HepG2 (cell line): Measurements from ENCODE around the gene FAHD1. TPM values are rescaled to one million over a fixed set of nuclear protein-coding genes. Genes with fewer than 3 reads are reported as not detected.

Source experiments
- HBP1 ChIP-seq: IDR thresholded peaks from 2 replicates; pipeline ENCODE4 v1.6.1; 2016; ENCODE audit warnings: low read depth, control low read depth
- HMGXB4 ChIP-seq, 2 experiments: sonication (generic) in 1 of 2; formaldehyde crosslinking in 1 of 2; IDR thresholded peaks; 2 replicates each; pipeline versions ENCODE4 v1.4.0 to v1.6.1; 2018 to 2020; ENCODE audit warnings: missing genetic modification reagents in 2 of 2, borderline replicate concordance in 1 of 2, low read depth in 1 of 2, mild to moderate bottlenecking in 1 of 2, missing biosample characterization in 1 of 2
- POLR2A ChIP-seq, 2 experiments: IDR thresholded peaks; 2 replicates each; pipeline ENCODE4 v1.6.1; 2011; ENCODE audit warnings: low read depth in 2 of 2, low read length in 2 of 2, mild to moderate bottlenecking in 1 of 2, moderate library complexity in 1 of 2; ENCODE audit not compliant: insufficient read depth in 1 of 2
- RXRB ChIP-seq: IDR thresholded peaks from 2 replicates; pipeline ENCODE4 v1.6.1; 2016; ENCODE audit warnings: borderline replicate concordance, missing genetic modification reagents, missing compliant biosample characterization
- TOPORS ChIP-seq: sonication (generic); formaldehyde crosslinking; IDR thresholded peaks from 2 replicates; pipeline ENCODE4 v1.8.0; 2023; ENCODE audit warnings: mild to moderate bottlenecking, missing genetic modification reagents
- TRIM24 ChIP-seq: sonication (generic); formaldehyde crosslinking; IDR thresholded peaks from 2 replicates; pipeline ENCODE4 v1.8.0; 2022; ENCODE audit warnings: mild to moderate bottlenecking, missing genetic modification reagents
- ZBTB25 ChIP-seq: IDR thresholded peaks from 2 replicates; pipeline ENCODE4 v1.6.1; 2018; ENCODE audit warnings: missing genetic modification reagents
- ZNF230 ChIP-seq: sonication (generic); formaldehyde crosslinking; IDR thresholded peaks from 2 replicates; pipeline ENCODE4 v1.4.0; 2020; ENCODE audit warnings: mild to moderate bottlenecking, missing genetic modification reagents
- ZNF256 ChIP-seq: sonication (generic); formaldehyde crosslinking; conservative IDR thresholded peaks from 2 replicates; pipeline ENCODE4 v1.4.0; 2020; ENCODE audit warnings: missing genetic modification reagents
- ZNF564 ChIP-seq: sonication (generic); formaldehyde crosslinking; IDR thresholded peaks from 2 replicates; pipeline ENCODE4 v1.8.1; 2023; ENCODE audit warnings: mild to moderate bottlenecking, missing genetic modification reagents
- polyA plus RNA-seq, 8 experiments: library from polyadenylated mRNA; depleted of rRNA in 3 of 8; stranded (reverse) in 7 of 8; unstranded in 1 of 8; fragments of >200 nt; fragmentation: Illumina TruSeq in 4 of 8; extraction: Trizol in 4 of 8; gene quantifications; 2 replicates each; pipeline versions ENCODE4 v1.2.1 to v1.2.3, GENCODE V29; 2011 to 2016; ENCODE audit warnings: low read depth in 4 of 8, missing spikeins in 1 of 8, mixed read lengths in 1 of 8; ENCODE audit not compliant: insufficient read depth in 1 of 8
- total RNA-seq, 5 experiments: library from RNA; depleted of rRNA; stranded (reverse); fragments of >200 nt; fragmentation: Illumina TruSeq; extraction: Trizol; gene quantifications; 2 replicates each; pipeline ENCODE4 v1.2.3, GENCODE V29; 2016; ENCODE audit warnings: low read depth in 1 of 5
- TF ChIP-seq, protein P1 (sequence below): sonication (generic); formaldehyde crosslinking; IDR thresholded peaks from 2 replicates; pipeline ENCODE4 v1.4.0; 2020; ENCODE audit warnings: missing genetic modification reagents, borderline replicate concordance
- TF ChIP-seq, protein P2 (sequence below): sonication (generic); formaldehyde crosslinking; IDR thresholded peaks from 2 replicates; pipeline ENCODE4 v1.5.0; 2020; ENCODE audit warnings: mild to moderate bottlenecking, missing genetic modification reagents, borderline replicate concordance

FAHD1 gene
- total and polyA plus RNA-seq, 2 of the 13 experiments (the other 11 are each of a cell fraction or from before 2014, with no cell fraction given) = 39.0 to 45.3 TPM

DNA sequence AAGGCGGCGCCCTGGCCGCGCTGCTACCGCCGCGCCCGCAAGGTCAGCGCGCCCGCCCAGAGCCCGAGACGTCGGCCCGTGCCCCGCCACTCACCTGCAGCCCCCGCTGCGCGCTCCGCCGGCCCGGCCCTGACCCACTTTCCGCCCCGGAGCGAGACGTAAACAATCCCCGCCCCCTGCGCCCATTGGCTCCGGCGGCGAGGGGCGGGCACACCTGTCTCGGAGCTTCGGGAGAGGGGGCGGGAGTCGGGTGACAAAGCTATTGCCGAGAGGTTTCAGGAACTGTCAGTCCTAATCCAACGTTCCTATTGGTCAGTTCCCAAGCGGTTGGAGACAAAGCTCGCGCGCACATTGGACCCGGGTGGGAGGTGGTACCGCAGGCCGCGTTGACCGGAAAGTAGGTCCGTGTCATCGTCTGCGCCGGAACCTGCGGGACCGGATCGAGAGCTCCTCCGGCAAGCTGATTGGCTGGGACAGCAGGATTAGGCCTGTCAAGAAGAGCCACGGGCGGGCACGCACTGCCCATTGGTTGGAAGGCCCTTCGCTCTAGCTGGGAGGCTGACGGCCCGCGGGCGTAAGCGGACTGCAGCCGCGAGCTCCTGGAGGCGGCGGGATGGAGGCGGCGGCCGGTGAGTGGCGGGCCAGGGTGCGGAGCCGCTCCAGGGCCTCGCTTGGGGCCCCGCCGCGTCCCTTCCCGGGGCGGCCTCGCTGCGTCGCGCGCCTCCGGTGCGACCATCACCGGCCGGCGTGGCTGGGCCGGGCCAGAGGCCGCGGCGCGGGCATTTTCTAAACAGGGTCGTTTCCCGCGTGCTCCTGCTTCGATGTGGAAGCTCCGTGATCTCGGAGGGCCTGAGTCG lies 44.4 kb upstream of the FAHD1 start, which contains the start of the genes NUBP2 and SPSB3 (continued):
- TF ChIP-seq, protein P1, sequence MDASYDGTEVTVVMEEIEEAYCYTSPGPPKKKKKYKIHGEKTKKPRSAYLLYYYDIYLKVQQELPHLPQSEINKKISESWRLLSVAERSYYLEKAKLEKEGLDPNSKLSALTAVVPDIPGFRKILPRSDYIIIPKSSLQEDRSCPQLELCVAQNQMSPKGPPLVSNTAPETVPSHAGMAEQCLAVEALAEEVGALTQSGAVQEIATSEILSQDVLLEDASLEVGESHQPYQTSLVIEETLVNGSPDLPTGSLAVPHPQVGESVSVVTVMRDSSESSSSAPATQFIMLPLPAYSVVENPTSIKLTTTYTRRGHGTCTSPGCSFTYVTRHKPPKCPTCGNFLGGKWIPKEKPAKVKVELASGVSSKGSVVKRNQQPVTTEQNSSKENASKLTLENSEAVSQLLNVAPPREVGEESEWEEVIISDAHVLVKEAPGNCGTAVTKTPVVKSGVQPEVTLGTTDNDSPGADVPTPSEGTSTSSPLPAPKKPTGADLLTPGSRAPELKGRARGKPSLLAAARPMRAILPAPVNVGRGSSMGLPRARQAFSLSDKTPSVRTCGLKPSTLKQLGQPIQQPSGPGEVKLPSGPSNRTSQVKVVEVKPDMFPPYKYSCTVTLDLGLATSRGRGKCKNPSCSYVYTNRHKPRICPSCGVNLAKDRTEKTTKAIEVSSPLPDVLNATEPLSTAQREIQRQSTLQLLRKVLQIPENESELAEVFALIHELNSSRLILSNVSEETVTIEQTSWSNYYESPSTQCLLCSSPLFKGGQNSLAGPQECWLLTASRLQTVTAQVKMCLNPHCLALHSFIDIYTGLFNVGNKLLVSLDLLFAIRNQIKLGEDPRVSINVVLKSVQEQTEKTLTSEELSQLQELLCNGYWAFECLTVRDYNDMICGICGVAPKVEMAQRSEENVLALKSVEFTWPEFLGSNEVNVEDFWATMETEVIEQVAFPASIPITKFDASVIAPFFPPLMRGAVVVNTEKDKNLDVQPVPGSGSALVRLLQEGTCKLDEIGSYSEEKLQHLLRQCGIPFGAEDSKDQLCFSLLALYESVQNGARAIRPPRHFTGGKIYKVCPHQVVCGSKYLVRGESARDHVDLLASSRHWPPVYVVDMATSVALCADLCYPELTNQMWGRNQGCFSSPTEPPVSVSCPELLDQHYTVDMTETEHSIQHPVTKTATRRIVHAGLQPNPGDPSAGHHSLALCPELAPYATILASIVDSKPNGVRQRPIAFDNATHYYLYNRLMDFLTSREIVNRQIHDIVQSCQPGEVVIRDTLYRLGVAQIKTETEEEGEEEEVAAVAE (CRISPR knock-in tag) = peak; percentile 59; the same call in 1 of the 2 replicates
- TF ChIP-seq RXRB (peak; percentile 35), ZNF256 (no peak), ZNF564 (no peak), POLR2A (IDR thresholded peaks at IDR 0.05; ENCODE audit: insufficient read depth in 1 of 2, low read depth in 2 of 2, low read length in 2 of 2) (peak; percentile 41 to 74; a peak in 3 of 4 replicates), ZBTB25 (CRISPR knock-in tag) (peak; percentile 81; the same call in 1 of the 2 replicates), HBP1 (CRISPR knock-in tag) (peak; percentile 67; the same call in 1 of the 2 replicates), TOPORS (CRISPR knock-in tag) (peak; percentile 7; the same call in 1 of the 2 replicates), ZNF230 (CRISPR knock-in tag) (no peak), HMGXB4 (CRISPR knock-in tag; IDR thresholded peaks at IDR 0.05; ENCODE audit: borderline replicate concordance in 1 of 2, low read depth in 1 of 2) (peak in 1 of 2 experiments; percentile 58; a peak in 1 of 4 replicates), TRIM24 (CRISPR knock-in tag) (no peak)
- TF ChIP-seq, protein P2, sequence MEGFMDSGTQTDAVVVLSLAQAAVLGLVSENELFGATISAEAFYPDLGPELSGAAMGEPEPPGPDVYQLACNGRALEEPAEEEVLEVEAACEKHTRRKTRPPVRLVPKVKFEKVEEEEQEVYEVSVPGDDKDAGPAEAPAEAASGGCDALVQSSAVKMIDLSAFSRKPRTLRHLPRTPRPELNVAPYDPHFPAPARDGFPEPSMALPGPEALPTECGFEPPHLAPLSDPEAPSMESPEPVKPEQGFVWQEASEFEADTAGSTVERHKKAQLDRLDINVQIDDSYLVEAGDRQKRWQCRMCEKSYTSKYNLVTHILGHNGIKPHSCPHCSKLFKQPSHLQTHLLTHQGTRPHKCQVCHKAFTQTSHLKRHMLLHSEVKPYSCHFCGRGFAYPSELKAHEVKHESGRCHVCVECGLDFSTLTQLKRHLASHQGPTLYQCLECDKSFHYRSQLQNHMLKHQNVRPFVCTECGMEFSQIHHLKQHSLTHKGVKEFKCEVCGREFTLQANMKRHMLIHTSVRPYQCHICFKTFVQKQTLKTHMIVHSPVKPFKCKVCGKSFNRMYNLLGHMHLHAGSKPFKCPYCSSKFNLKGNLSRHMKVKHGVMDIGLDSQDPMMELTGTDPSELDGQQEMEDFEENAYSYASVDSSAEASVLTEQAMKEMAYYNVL (CRISPR knock-in tag) = no peak
